Astrocyte (in vitro differentiated cells and primary cell): ENCODE results near the gene ANKHD1. TPM values are rescaled to one million over a fixed set of nuclear protein-coding genes. Genes with fewer than 3 reads are reported as not detected.

Experiments
- DNase-seq: peaks from one replicate; pipeline ENCODE4 v3.0.0-alpha.2; 2010; ENCODE audit warnings: low read depth
- FAIRE-seq: peaks from 2 replicates; lab custom pipeline; 2011; peaks lifted over from hg19 to GRCh38; lab: Jason Lieb, UNC
- H2AFZ ChIP-seq: 2 replicates; pipeline ENCODE4 v1.6.0; 2012; ENCODE audit warnings: low read depth, low read length, inconsistent platforms
- H3K27ac ChIP-seq: 2 replicates; pipeline ENCODE4 v1.5.1; 2011; ENCODE audit warnings: low read depth, low read length, inconsistent platforms
- H3K27me3 ChIP-seq: 2 replicates; pipeline ENCODE4 v1.6.0; 2011; ENCODE audit warnings: low read length, inconsistent platforms; ENCODE audit not compliant: insufficient read depth
- H3K36me3 ChIP-seq: 2 replicates; pipeline ENCODE4 v1.5.1; 2011; ENCODE audit warnings: low read length, inconsistent platforms; ENCODE audit not compliant: insufficient read depth
- H3K4me1 ChIP-seq: 2 replicates; pipeline ENCODE4 v1.5.1; 2011; ENCODE audit warnings: low read length, inconsistent platforms; ENCODE audit not compliant: insufficient read depth
- H3K4me2 ChIP-seq: 2 replicates; pipeline ENCODE4 v1.6.0; 2012; ENCODE audit warnings: low read length, inconsistent platforms
- H3K4me3 ChIP-seq: 2 replicates; pipeline ENCODE4 v1.5.1; 2011; ENCODE audit warnings: low read depth, mild to moderate bottlenecking, low read length, inconsistent platforms; ENCODE audit not compliant: insufficient read depth
- H3K79me2 ChIP-seq: 2 replicates; pipeline ENCODE4 v1.6.0; 2012; ENCODE audit warnings: mild to moderate bottlenecking, low read length, inconsistent platforms; ENCODE audit not compliant: insufficient read depth
- H3K9ac ChIP-seq: 2 replicates; pipeline ENCODE4 v1.6.0; 2012; ENCODE audit warnings: mild to moderate bottlenecking, low read length, inconsistent platforms
- H3K9me3 ChIP-seq: 2 replicates; pipeline ENCODE4 v1.5.1; 2012; ENCODE audit warnings: low read depth, mild to moderate bottlenecking, low read length, inconsistent platforms; ENCODE audit not compliant: insufficient read depth
- H4K20me1 ChIP-seq: 2 replicates; pipeline ENCODE4 v1.6.0; 2012; ENCODE audit warnings: low read length, inconsistent platforms; ENCODE audit not compliant: insufficient read depth
- H3K27ac Mint-ChIP-seq: one replicate; pipeline ENCODE4 v1.8.0; 2021; ENCODE audit warnings: mild to moderate bottlenecking, mixed read lengths; ENCODE audit not compliant: unreplicated experiment
- H3K27me3 Mint-ChIP-seq: one replicate; pipeline ENCODE4 v1.8.0; 2021; ENCODE audit warnings: low read depth, mixed read lengths; ENCODE audit not compliant: unreplicated experiment
- H3K36me3 Mint-ChIP-seq: one replicate; pipeline ENCODE4 v1.8.0; 2021; ENCODE audit warnings: low read depth, mixed read lengths; ENCODE audit not compliant: unreplicated experiment
- H3K4me1 Mint-ChIP-seq: one replicate; pipeline ENCODE4 v1.8.0; 2021; ENCODE audit warnings: low read depth, mixed read lengths; ENCODE audit not compliant: unreplicated experiment
- H3K4me3 Mint-ChIP-seq: one replicate; pipeline ENCODE4 v1.8.0; 2021; ENCODE audit warnings: mild to moderate bottlenecking, moderate library complexity, mixed read lengths; ENCODE audit not compliant: unreplicated experiment
- H3K9me3 Mint-ChIP-seq: one replicate; pipeline ENCODE4 v1.8.0; 2021; ENCODE audit warnings: mild to moderate bottlenecking, mixed read lengths; ENCODE audit not compliant: unreplicated experiment
- CTCF ChIP-seq: IDR thresholded peaks from 2 replicates; pipeline ENCODE4 v1.5.1; 2011; ENCODE audit warnings: low read depth, mild to moderate bottlenecking, inconsistent platforms, low read length, moderate library complexity; ENCODE audit not compliant: insufficient read depth
- EZH2 ChIP-seq: IDR thresholded peaks from 2 replicates; pipeline ENCODE4 v1.6.1; 2012; ENCODE audit warnings: mild to moderate bottlenecking, low read length, inconsistent platforms; ENCODE audit not compliant: insufficient read depth
- total RNA-seq: library from RNA; stranded (reverse); gene quantifications from 2 replicates; pipeline ENCODE4 v1.2.1, GENCODE V29; 2021

ANKHD1 gene
- total RNA-seq, 1 donor from 2014 or later, result 56.5 TPM

- Histone ChIP-seq H3K27me3 (no peaks in the 10 kb centered on the region), H3K27ac (no peak overlapping the region), H4K20me1 (no peaks in the 10 kb centered on the region), H3K36me3 (peaks cover 27% of the 10 kb centered on the region), H3K9ac (no peak overlapping the region), H3K9me3 (no peaks in the 10 kb centered on the region), H2AFZ (no peak overlapping the region), H3K4me1 (no peaks in the 10 kb centered on the region), H3K4me2 (no peak overlapping the region), H3K4me3 (no peak overlapping the region), H3K79me2 (no peaks in the 10 kb centered on the region)
- H3K9me3 Mint-ChIP-seq, result no peaks in the 10 kb centered on the region
- FAIRE-seq, result no peak
- H3K27me3 Mint-ChIP-seq, result no peaks in the 10 kb centered on the region
- TF ChIP-seq EZH2, result no peak
- no peak for TF ChIP-seq CTCF
- H3K36me3 Mint-ChIP-seq, result peaks cover 4% of the 10 kb centered on the region
- H3K4me3 Mint-ChIP-seq, result no peak overlapping the region
- no peak overlapping the region for H3K27ac Mint-ChIP-seq
- DNase-seq, result no peak
- no peaks in the 10 kb centered on the region for H3K4me1 Mint-ChIP-seq
Measured at GRCh38 chr5:140502834-140503233, 101.2 kb downstream of the ANKHD1 start.

GRCh38 chr5:140509898-140510297 lies 108.3 kb downstream of the ANKHD1 start:
- Histone ChIP-seq H3K9ac (no peak overlapping the region), H3K79me2 (no peaks in the 10 kb centered on the region), H3K27me3 (no peaks in the 10 kb centered on the region), H3K4me3 (no peak overlapping the region), H4K20me1 (no peaks in the 10 kb centered on the region), H3K4me1 (no peaks in the 10 kb centered on the region), H2AFZ (no peak overlapping the region), H3K27ac (no peak overlapping the region), H3K4me2 (no peak overlapping the region), H3K36me3 (peaks cover 42% of the 10 kb centered on the region), H3K9me3 (no peaks in the 10 kb centered on the region)
- no peak for TF ChIP-seq CTCF
- TF ChIP-seq EZH2, result no peak
- Mint-ChIP-seq H3K27me3 (no peaks in the 10 kb centered on the region), H3K36me3 (peaks cover 10% of the 10 kb centered on the region), H3K4me3 (no peak overlapping the region), H3K27ac (no peak overlapping the region), H3K9me3 (no peaks in the 10 kb centered on the region), H3K4me1 (no peaks in the 10 kb centered on the region)
- no peak for FAIRE-seq
- no peak for DNase-seq

DNA sequence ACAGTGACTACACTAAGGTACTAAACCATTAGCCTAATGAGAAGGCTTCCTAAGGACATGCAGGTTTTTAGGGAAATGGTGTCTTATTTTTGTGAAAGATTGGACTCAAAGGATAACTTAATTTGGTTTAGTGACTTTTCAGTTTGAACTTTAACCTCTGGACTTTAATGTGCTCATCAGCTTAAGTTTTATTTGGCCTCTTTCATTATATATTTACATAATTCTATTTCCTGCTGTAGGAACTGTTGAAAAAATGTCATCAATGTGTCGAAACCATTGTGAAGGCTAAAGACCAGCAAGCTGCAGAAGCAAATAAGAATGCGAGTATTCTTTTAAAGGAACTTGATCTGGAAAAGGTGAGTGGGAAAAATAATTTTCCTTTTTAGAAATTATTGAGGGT lies 111.5 kb downstream of the ANKHD1 start:
- Histone ChIP-seq H4K20me1 (no peaks in the 10 kb centered on the region), H3K27me3 (no peaks in the 10 kb centered on the region), H3K4me1 (no peaks in the 10 kb centered on the region), H3K4me2 (no peak overlapping the region), H3K4me3 (no peak overlapping the region), H3K36me3 (peaks cover 18% of the 10 kb centered on the region), H3K79me2 (no peaks in the 10 kb centered on the region), H3K27ac (no peak overlapping the region), H2AFZ (no peak overlapping the region), H3K9me3 (no peaks in the 10 kb centered on the region), H3K9ac (no peak overlapping the region)
- Mint-ChIP-seq H3K36me3 (peaks cover 15% of the 10 kb centered on the region), H3K4me3 (no peak overlapping the region), H3K4me1 (no peaks in the 10 kb centered on the region), H3K27ac (no peak overlapping the region), H3K9me3 (no peaks in the 10 kb centered on the region), H3K27me3 (no peaks in the 10 kb centered on the region)
- TF ChIP-seq CTCF (no peak), EZH2 (no peak)
- FAIRE-seq (no peak), DNase-seq (no peak)
